Esophagus squamous epithelium (tissue), 5 donors: ENCODE data around the gene ACOT13. TPM values are rescaled to one million over a fixed set of nuclear protein-coding genes. Genes with fewer than 3 reads are reported as not detected.
"Not testable (repeated sequence)": the region's sequence is repeated elsewhere in the genome, so short reads cannot be mapped to it uniquely, and the experiment has no call there.

Experiments used
- DNase-seq: peaks from one replicate; lab custom pipeline; 2025; lab: John Stamatoyannopoulos, UW
- H3K27ac ChIP-seq, 4 donors: fragments of 200-600 bp; sonication (generic); one replicate each; pipeline ENCODE4 v1.5.1; 2016 to 2019; ENCODE audit warnings: mild to moderate bottlenecking in 1 of 4
- H3K27me3 ChIP-seq, 4 donors: fragments of 200-600 bp; sonication (generic); 1 replicate in 3 of 4; 2 replicates in 1 of 4; pipeline versions ENCODE4 v1.5.1 to v1.6.0; 2017 to 2021; ENCODE audit warnings: antibody characterized with exemption in 1 of 4
- H3K36me3 ChIP-seq, 3 donors: fragments of 200-600 bp; sonication (generic); one replicate each; pipeline ENCODE4 v1.5.1; 2016 to 2019
- H3K4me1 ChIP-seq, 3 donors: fragments of 200-600 bp; sonication (generic); one replicate each; pipeline ENCODE4 v1.5.1; 2017 to 2019
- H3K4me3 ChIP-seq, 4 donors: fragments of 200-600 bp; sonication (generic); 1 replicate in 3 of 4; 2 replicates in 1 of 4; pipeline ENCODE4 v1.5.1; 2016 to 2019; ENCODE audit warnings: mild to moderate bottlenecking in 2 of 4, moderate library complexity in 1 of 4
- H3K9me3 ChIP-seq, 3 donors: fragments of 200-600 bp; sonication (generic); one replicate each; pipeline ENCODE4 v1.5.1; 2016 to 2019
- POLR2A ChIP-seq, 4 donors: fragments of 450-650 bp; IDR thresholded peaks; one replicate each; pipeline ENCODE4 v1.6.1; 2017; ENCODE audit warnings: antibody characterized with exemption in 4 of 4, mild to moderate bottlenecking in 4 of 4, moderate library complexity in 3 of 4
- WGBS, 2 donors: methylation state at CpG; one replicate each; pipeline ENCODE4 v1.1.5; 2018; 5-methylcytosine and 5-hydroxymethylcytosine counted together
- intact Hi-C: fragments of 100-400 bp; cut with DNase I; formaldehyde crosslinking; loops from one replicate; pipeline ENCODE4 v1.15.0; 2022
- total RNA-seq, 4 donors: library from RNA; depleted of rRNA; stranded (reverse); fragments of >200 nt; gene quantifications; one replicate each; pipeline ENCODE4 v1.1.0, GENCODE V29; 2016
- TF ChIP-seq, protein P1 (sequence below), 6 experiments: fragments of 450-650 bp in 4 of 6; fragments of 200-600 bp in 2 of 6; sonication (generic) in 2 of 6; IDR thresholded peaks; one replicate each; pipeline ENCODE4 v1.5.1; 2016 to 2019; ENCODE audit warnings: antibody characterized with exemption in 6 of 6, mild to moderate bottlenecking in 4 of 6, moderate library complexity in 4 of 6
- donor health status: DM: yes; HTN: yes; CAD: no.

Gene ACOT13
- total RNA-seq, 4 donors from 2014 or later: 2.5 to 6.1 (median 3.6) TPM

DNA sequence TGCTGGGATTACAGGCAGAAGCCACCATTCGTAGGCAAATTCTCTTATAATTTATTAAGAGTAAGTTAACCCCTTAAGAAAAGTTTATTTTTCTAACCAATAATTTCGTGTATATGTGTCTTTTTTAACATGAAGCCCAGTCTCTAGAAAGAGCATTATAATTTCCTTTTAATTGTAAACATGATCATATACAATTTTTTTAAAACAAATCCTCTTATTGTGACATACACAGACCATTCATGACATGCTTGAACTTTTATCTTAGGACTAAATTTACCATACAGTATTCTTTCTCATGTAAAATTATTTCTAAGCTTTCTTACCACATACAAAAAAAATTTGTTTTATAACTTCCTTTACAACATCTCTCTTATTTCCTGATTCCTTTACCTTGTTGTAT, 6.7 kb downstream of the ACOT13 start:
- Histone ChIP-seq H3K4me3 (no peak overlapping the region), H3K9me3 (peaks cover 0 to 14% (median 0%) of the 10 kb centered on the region in 3 donors), H3K4me1 (peaks cover 0 to 2% (median 0%) of the 10 kb centered on the region in 3 donors), H3K27ac (no peak overlapping the region), H3K36me3 (no peaks in the 10 kb centered on the region), H3K27me3 (no peaks in the 10 kb centered on the region)
- no peak for TF ChIP-seq POLR2A (IDR thresholded peaks at IDR 0.05)
- TF ChIP-seq, protein P1, sequence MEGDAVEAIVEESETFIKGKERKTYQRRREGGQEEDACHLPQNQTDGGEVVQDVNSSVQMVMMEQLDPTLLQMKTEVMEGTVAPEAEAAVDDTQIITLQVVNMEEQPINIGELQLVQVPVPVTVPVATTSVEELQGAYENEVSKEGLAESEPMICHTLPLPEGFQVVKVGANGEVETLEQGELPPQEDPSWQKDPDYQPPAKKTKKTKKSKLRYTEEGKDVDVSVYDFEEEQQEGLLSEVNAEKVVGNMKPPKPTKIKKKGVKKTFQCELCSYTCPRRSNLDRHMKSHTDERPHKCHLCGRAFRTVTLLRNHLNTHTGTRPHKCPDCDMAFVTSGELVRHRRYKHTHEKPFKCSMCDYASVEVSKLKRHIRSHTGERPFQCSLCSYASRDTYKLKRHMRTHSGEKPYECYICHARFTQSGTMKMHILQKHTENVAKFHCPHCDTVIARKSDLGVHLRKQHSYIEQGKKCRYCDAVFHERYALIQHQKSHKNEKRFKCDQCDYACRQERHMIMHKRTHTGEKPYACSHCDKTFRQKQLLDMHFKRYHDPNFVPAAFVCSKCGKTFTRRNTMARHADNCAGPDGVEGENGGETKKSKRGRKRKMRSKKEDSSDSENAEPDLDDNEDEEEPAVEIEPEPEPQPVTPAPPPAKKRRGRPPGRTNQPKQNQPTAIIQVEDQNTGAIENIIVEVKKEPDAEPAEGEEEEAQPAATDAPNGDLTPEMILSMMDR (IDR thresholded peaks at IDR 0.05): no peak
- 68 to 80% methylated on average over 2 of the region's 2 CpGs for WGBS, 2 donors
- no peak for DNase-seq
- intact Hi-C loops: no loop called here

DNA sequence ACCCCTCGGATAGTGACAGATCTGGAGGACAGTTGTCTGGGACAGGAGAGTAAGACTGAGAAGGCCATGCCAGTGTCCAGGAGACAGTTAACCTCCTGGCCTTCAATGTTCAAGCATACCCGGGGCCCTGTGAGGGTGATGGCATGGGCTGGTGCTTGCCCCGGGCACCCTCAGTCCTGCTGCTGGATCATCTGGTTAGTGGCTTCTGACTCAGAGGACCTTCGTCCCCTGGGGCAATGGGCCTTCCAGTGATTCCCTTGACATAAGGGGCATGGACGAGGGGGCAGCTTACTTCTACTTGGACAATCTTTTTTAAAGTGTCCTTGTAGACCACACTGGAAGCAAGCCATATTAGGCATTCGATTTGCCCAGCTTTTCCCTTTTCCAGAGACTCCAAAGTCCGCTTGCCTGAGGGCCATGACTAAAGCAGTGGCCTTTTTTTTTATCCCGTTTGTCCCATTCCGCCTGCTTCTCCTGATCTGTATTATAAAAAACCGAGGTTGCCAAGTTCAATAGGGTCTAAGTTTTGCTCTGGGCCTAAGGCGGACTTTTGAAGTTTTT, 12.0 kb downstream of the ACOT13 start:
- intact Hi-C loops, H3K9me3 ChIP-seq, DNase-seq, H3K27ac ChIP-seq, H3K36me3 ChIP-seq, H3K4me1 ChIP-seq, H3K4me3 ChIP-seq, H3K27me3 ChIP-seq: not testable (repeated sequence)
- 84 to 87% methylated on average over 9 to 11 of the region's 11 CpGs for WGBS, 2 donors

DNA sequence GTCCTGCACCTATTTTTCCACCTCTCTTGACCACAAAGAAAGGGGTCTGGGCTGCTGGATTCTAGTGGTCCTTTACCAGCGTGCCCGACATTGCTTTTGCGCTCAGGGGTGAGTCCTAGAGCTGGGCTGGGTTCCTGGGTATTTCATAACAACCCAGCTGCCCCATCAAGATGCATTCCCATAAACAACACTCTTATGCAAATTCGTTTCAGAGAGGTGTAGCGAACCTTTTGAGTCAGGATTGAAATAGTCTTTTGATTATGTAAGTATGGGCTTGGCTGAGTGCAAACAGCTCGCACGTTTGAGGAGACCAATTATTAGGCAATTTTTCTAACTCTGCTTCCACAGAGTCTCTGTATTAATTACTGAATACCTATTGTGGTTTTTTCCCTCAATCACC, 13.7 kb downstream of the ACOT13 start:
- no peak for TF ChIP-seq POLR2A (IDR thresholded peaks at IDR 0.05)
- no peak overlapping the region for H3K27ac ChIP-seq
- H3K4me3 ChIP-seq: no peak overlapping the region
- no peaks in the 10 kb centered on the region for H3K36me3 ChIP-seq
- H3K27me3 ChIP-seq: no peaks in the 10 kb centered on the region
- H3K9me3 ChIP-seq: no peaks in the 10 kb centered on the region
- 78 to 84% methylated on average over 7 of the region's 7 CpGs for WGBS, 2 donors
- intact Hi-C loops: no loop called here
- H3K4me1 ChIP-seq: no peaks in the 10 kb centered on the region
- DNase-seq: no peak

DNA sequence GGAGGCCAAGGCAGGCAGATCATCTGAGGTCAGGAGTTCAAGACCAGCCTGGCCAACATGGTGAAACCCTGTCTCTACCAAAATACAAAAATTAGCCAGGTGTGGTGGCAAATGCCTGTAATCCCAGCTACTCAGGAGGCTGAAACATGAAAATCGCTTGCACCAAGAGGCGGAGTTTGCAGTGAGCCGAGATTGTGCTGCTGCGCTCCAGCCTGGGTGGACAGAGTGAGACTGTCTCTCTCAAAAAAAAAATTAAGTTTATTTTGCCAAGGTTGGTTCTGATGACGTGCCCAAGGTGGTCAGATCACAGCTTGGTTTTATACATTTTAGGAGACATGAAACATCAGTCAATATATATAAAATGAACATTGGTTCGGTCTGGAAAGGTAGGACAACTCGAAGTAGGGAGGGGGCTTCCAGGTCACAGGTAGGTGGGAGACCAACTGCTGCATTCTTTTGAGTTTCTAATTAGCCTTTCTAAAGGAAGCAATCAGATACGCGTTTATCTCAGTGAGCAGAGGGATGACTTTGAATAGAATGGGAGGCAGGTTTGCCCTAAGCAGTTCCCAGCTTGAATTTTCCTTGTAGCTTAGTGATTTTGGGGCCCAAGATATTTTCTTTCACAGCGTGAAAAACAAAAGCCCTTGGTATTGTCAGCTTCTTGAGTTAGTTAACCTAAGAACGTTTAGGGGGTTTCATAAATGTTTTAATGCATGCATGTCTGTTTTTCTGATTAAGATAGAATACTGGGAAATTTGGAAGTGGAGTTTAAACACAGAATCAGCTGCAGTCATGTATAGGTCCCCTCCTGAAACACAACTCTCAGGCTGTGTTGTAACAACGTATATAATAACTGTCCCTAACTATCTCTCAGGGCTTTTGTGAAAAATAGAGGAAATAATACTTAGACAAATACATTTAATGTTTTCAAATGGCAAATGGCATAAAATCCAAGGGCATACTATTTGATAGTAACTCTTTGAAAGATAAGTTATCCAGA, 16.7 kb downstream of the ACOT13 start:
- Histone ChIP-seq H3K4me3 (no peak overlapping the region), H3K9me3 (no peaks in the 10 kb centered on the region), H3K4me1 (no peaks in the 10 kb centered on the region), H3K27me3 (no peaks in the 10 kb centered on the region), H3K27ac (no peak overlapping the region), H3K36me3 (peaks cover 0 to 7% (median 0%) of the 10 kb centered on the region in 3 donors)
- no peak for DNase-seq
- TF ChIP-seq, protein P1 (IDR thresholded peaks at IDR 0.05): no peak
- TF ChIP-seq POLR2A (IDR thresholded peaks at IDR 0.05): no peak
- WGBS, 2 donors: 79 to 80% methylated on average over 12 of the region's 12 CpGs
- intact Hi-C loops: no loop called here

DNA sequence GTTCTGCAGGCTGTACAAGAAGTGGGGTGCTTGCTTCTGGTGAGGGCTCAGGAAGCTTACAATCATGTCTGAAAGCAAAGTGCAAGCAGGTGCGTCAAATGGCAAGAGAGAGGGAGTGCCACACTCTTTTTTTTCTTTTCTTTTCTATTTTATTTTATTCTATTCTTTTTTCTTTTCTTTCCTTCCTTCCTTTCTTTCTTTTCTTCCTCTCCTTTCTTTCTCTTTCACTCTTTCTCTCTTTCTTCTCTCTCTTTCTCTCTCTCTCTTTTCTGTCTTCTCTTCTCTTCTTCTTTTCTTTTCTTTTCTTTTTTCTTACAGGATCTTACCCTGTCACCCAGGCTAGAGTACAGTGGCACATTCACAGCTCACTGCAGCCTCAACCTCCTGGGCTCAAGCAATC, 19.5 kb downstream of the ACOT13 start:
- Histone ChIP-seq H3K9me3 (no peaks in the 10 kb centered on the region), H3K27me3 (no peaks in the 10 kb centered on the region), H3K4me3 (no peak overlapping the region), H3K27ac (no peak overlapping the region), H3K36me3 (peaks cover 0 to 7% (median 0%) of the 10 kb centered on the region in 3 donors), H3K4me1 (no peaks in the 10 kb centered on the region)
- TF ChIP-seq, protein P1 (IDR thresholded peaks at IDR 0.05): no peak
- no peak for TF ChIP-seq POLR2A (IDR thresholded peaks at IDR 0.05)
- DNase-seq: no peak
- 83 to 95% methylated on average over 1 of the region's 1 CpG for WGBS, 2 donors
- intact Hi-C loops: no loop called here

DNA sequence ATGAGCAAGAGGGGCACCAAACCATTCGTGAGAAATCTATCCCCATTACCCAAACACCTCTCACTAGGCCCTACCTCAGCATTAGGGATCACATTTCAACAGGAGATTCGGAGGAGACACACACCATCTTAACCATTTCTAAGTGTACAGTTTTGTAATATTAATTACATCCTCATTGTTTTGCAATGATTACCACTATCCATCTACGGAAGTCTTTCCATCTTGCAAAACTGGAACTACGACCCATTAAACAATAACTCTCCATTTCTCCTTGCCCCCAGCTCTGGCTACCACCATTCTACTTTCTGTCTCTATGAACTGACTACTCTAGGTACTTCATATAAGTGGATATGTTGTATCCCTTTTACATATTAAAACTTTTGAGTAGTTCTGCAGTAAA, 20.1 kb downstream of the ACOT13 start:
- 78 to 82% methylated on average over 4 of the region's 4 CpGs for WGBS, 2 donors
- Histone ChIP-seq H3K27me3 (no peaks in the 10 kb centered on the region), H3K4me1 (no peaks in the 10 kb centered on the region), H3K4me3 (no peak overlapping the region), H3K36me3 (peaks cover 0 to 7% (median 0%) of the 10 kb centered on the region in 3 donors), H3K9me3 (no peaks in the 10 kb centered on the region), H3K27ac (no peak overlapping the region)
- TF ChIP-seq, protein P1 (IDR thresholded peaks at IDR 0.05): no peak
- TF ChIP-seq POLR2A (IDR thresholded peaks at IDR 0.05): no peak
- no peak for DNase-seq
- intact Hi-C loops: no loop called here
